ENCODE data around the gene SSBP1. TPM values are rescaled to one million over a fixed set of nuclear protein-coding genes. Genes with fewer than 3 reads are reported as not detected.

SSBP1 gene
- total and polyA plus RNA-seq, 2 of the 4 experiments (the other 2 are of a cell fraction) = 158 to 204 TPM

DNA sequence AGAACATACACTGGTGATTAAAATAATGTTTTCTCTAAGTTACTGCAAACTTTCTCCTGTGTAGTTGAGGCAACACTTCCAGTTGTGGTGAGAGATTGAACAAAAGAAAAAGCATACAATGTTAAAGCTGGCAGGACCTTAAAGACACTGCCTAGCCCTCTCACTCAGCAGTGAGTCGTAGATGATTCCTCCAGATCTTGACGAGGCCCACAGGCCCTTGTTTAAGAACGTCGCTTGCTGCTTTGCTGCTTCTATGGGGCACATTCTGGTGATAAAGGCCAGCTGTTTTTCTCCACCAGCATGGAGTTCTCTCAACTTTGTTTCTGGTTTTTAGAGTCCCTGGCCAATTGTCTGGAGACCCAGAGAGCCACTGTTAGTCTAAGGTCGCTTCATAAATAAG lies 33.4 kb upstream of the SSBP1 start:
- Histone ChIP-seq H3K27ac (ENCODE audit: insufficient read depth, low read length) (no peak overlapping the region), H4K5ac (ENCODE audit: low read depth, low read length) (no peak overlapping the region), H3K23ac (ENCODE audit: low read depth, low read length) (no peak overlapping the region), H3K4ac (ENCODE audit: low read depth, low read length) (no peak overlapping the region), H2BK20ac (ENCODE audit: low read depth, low read length) (no peak overlapping the region), H2BK5ac (ENCODE audit: low read depth, low read length, poor library complexity, severe bottlenecking) (no peak overlapping the region), H3K36me3 (ENCODE audit: control insufficient read depth, insufficient read depth, low read length) (no peaks in the 10 kb centered on the region), H2BK15ac (ENCODE audit: low read depth, low read length) (no peak overlapping the region), H4K91ac (ENCODE audit: insufficient read depth, low read depth, low read length) (no peak overlapping the region), H2BK120ac (ENCODE audit: low read depth, low read length) (no peak overlapping the region), H3K9ac (ENCODE audit: low read depth, low read length) (no peak overlapping the region), H3K27me3 (ENCODE audit: control insufficient read depth, insufficient read depth, low read length) (peaks cover 3% of the 10 kb centered on the region; the same call in 1 of the 2 replicates), H3K79me1 (ENCODE audit: low read depth in 1 of 2, low read length in 2 of 2) (peaks cover 0 to 3% of the 10 kb centered on the region in 2 experiments; a peak in 1 of 4 replicates), H4K8ac (ENCODE audit: low read depth in 2 of 2, low read length in 2 of 2) (no peak overlapping the region), H3K4me3 (ENCODE audit: insufficient read depth, low read depth, low read length) (no peak overlapping the region), H3K14ac (replicated peaks; ENCODE audit: low read depth, low read length) (no peak overlapping the region), H2AK9ac (replicated peaks; ENCODE audit: low read depth, low read length, poor library complexity) (no peak overlapping the region), H3K9me3 (ENCODE audit: control insufficient read depth, insufficient read depth, low read length) (no peaks in the 10 kb centered on the region), H3K56ac (ENCODE audit: extremely low read depth, insufficient read depth, low read length) (no peak overlapping the region), H4K20me1 (ENCODE audit: insufficient read depth, low read length) (no peaks in the 10 kb centered on the region; the same call in 1 of the 2 replicates), H3K9me1 (ENCODE audit: insufficient read depth, low read length) (no peaks in the 10 kb centered on the region), H3K4me1 (ENCODE audit: control insufficient read depth, insufficient read depth, low read length) (peaks cover 1% of the 10 kb centered on the region; the same call in 1 of the 2 replicates), H3K4me2 (ENCODE audit: low read depth, low read length) (no peak overlapping the region), H2AFZ (replicated peaks; ENCODE audit: low read length, poor library complexity) (no peak overlapping the region), H2AK5ac (ENCODE audit: low read depth, low read length) (no peak overlapping the region), H3K18ac (ENCODE audit: low read depth, low read length) (no peak overlapping the region)
- CTCF ChIA-PET = no interaction called here
- dilution Hi-C loops (cut with HindIII; ENCODE audit: low sequenced_read_pairs, unreplicated experiment) = no loop called here
- WGBS, 2 experiments (ENCODE audit: extremely low coverage in 2 of 2, insufficient read length in 1 of 2) = no CpG with 5 or more reads among the region's 5 CpGs
- ATAC-seq (ENCODE audit: low read depth) (no peak), DNase-seq (peak; percentile 29)
- BruUV-seq (replicated peaks) = no TSS peak
- intact Hi-C loops (cut with micrococcal nuclease) = no loop called here
- POLR2A ChIA-PET (ENCODE audit: unreplicated experiment) = no interaction called here
- TF ChIP-seq, protein P1, sequence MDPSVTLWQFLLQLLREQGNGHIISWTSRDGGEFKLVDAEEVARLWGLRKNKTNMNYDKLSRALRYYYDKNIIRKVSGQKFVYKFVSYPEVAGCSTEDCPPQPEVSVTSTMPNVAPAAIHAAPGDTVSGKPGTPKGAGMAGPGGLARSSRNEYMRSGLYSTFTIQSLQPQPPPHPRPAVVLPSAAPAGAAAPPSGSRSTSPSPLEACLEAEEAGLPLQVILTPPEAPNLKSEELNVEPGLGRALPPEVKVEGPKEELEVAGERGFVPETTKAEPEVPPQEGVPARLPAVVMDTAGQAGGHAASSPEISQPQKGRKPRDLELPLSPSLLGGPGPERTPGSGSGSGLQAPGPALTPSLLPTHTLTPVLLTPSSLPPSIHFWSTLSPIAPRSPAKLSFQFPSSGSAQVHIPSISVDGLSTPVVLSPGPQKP (IDR thresholded peaks at IDR 0.05; ENCODE audit: borderline replicate concordance, low read depth, low read length) = no peak
- TF ChIP-seq, protein P2, sequence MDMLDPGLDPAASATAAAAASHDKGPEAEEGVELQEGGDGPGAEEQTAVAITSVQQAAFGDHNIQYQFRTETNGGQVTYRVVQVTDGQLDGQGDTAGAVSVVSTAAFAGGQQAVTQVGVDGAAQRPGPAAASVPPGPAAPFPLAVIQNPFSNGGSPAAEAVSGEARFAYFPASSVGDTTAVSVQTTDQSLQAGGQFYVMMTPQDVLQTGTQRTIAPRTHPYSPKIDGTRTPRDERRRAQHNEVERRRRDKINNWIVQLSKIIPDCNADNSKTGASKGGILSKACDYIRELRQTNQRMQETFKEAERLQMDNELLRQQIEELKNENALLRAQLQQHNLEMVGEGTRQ (IDR thresholded peaks at IDR 0.05; ENCODE audit: low read depth, low read length) = no peak
- no peak for TF ChIP-seq FOS (IDR thresholded peaks at IDR 0.05; ENCODE audit: low read depth, low read length)
- no peak for TF ChIP-seq RFX5 (IDR thresholded peaks at IDR 0.05; ENCODE audit: low read depth, low read length)
- TF ChIP-seq RAD21 (IDR thresholded peaks at IDR 0.05; ENCODE audit: low read length) = no peak
- TF ChIP-seq, protein P3, sequence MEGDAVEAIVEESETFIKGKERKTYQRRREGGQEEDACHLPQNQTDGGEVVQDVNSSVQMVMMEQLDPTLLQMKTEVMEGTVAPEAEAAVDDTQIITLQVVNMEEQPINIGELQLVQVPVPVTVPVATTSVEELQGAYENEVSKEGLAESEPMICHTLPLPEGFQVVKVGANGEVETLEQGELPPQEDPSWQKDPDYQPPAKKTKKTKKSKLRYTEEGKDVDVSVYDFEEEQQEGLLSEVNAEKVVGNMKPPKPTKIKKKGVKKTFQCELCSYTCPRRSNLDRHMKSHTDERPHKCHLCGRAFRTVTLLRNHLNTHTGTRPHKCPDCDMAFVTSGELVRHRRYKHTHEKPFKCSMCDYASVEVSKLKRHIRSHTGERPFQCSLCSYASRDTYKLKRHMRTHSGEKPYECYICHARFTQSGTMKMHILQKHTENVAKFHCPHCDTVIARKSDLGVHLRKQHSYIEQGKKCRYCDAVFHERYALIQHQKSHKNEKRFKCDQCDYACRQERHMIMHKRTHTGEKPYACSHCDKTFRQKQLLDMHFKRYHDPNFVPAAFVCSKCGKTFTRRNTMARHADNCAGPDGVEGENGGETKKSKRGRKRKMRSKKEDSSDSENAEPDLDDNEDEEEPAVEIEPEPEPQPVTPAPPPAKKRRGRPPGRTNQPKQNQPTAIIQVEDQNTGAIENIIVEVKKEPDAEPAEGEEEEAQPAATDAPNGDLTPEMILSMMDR (conservative IDR thresholded peaks at IDR 0.05; ENCODE audit: low read depth, low read length) = no peak
- no peak for TF ChIP-seq POLR2A (IDR thresholded peaks at IDR 0.05; ENCODE audit: low read depth, low read length)
- TF ChIP-seq RCOR1 (IDR thresholded peaks at IDR 0.05; ENCODE audit: insufficient replicate concordance, low read length) = no peak
- no peak for TF ChIP-seq MXI1 (IDR thresholded peaks at IDR 0.05; ENCODE audit: borderline replicate concordance, low read depth, low read length)
- in situ Hi-C loops (cut with MboI; ENCODE audit: low sequenced_read_pairs) = no loop called here
